K562 (cell line): ENCODE data around the gene JPH3. TPM values are rescaled to one million over a fixed set of nuclear protein-coding genes. Genes with fewer than 3 reads are reported as not detected.

Source experiments
- ATAC-seq: fragments of 200-7000 bp; cut with Tn5 transposase; 3 replicates; pipeline ENCODE4 v1.9.1; 2020; ENCODE audit warnings: moderate library complexity
- BruUV-seq: library from RNA; stranded (reverse); fragments of 400-500 nt; replicated peaks from 2 replicates; lab custom pipeline; 2021; lab: Mats Ljungman, UMichigan
- CTCF ChIA-PET: fragments of 300-600 bp; formaldehyde crosslinking; extraction: SDS; loops from one replicate; lab custom pipeline; 2021; ENCODE audit warnings: low intra/inter-chr PET ratio; lab: Yijun Ruan, JAX
- POLR2A ChIA-PET: fragments of 300-600, 350-650 bp; sonication (Branson Sonifier 250); formaldehyde crosslinking; extraction: SDS; loops from one replicate; lab custom pipeline; 2021; ENCODE audit warnings: antibody characterized with exemption, inconsistent platforms; lab: Yijun Ruan, JAX
- DNase-seq, 4 experiments: peaks; one replicate each; pipeline versions ENCODE4 v3.0.0 to v3.0.0-alpha.2; 2011 to 2018; ENCODE audit warnings: low spot score in 3 of 4, mixed read lengths in 3 of 4; ENCODE audit errors: extremely low read depth in 1 of 4
- FAIRE-seq: peaks from 2 replicates; lab custom pipeline; 2011; peaks lifted over from hg19 to GRCh38; lab: Jason Lieb, UNC
- H2AFZ ChIP-seq: 2 replicates; pipeline ENCODE4 v1.6.0; 2011; ENCODE audit warnings: low read depth, low read length, control low read depth, inconsistent platforms
- H3K27ac ChIP-seq: fragments of 200-600 bp; 3 replicates; pipeline ENCODE4 v1.8.0; 2011; ENCODE audit warnings: low read depth, mild to moderate bottlenecking, control low read depth, inconsistent platforms, low read length, moderate library complexity, mixed read lengths; ENCODE audit errors: extremely low read depth
- H3K27me3 ChIP-seq, 2 experiments: fragments of 300-600 bp in 1 of 2; 2 replicates in 1 of 2; 3 replicates in 1 of 2; pipeline versions ENCODE4 v1.6.0 to v1.8.0; 2011; ENCODE audit warnings: inconsistent platforms in 2 of 2, low read length in 2 of 2, mild to moderate bottlenecking in 1 of 2, mixed read lengths in 1 of 2, moderate library complexity in 1 of 2; ENCODE audit not compliant: control insufficient read depth in 2 of 2, insufficient read depth in 2 of 2
- H3K36me3 ChIP-seq: fragments of 300-600 bp; 3 replicates; pipeline ENCODE4 v1.8.0; 2011; ENCODE audit warnings: mild to moderate bottlenecking, low read length, inconsistent platforms; ENCODE audit not compliant: control insufficient read depth, insufficient read depth
- H3K4me1 ChIP-seq, 2 experiments: fragments of 200-600 bp in 1 of 2; replicated peaks in 1 of 2; 2 replicates in 1 of 2; 3 replicates in 1 of 2; pipeline versions ENCODE4 v1.5.1 to v1.8.0; 2011; ENCODE audit warnings: inconsistent platforms in 2 of 2, low read length in 2 of 2, mild to moderate bottlenecking in 1 of 2, mixed read lengths in 1 of 2, moderate library complexity in 1 of 2; ENCODE audit not compliant: control insufficient read depth in 2 of 2, insufficient read depth in 2 of 2
- H3K4me2 ChIP-seq: 2 replicates; pipeline ENCODE4 v1.6.1; 2011; ENCODE audit warnings: low read length, control low read depth, inconsistent platforms, mixed read lengths; ENCODE audit not compliant: insufficient read depth
- H3K4me3 ChIP-seq: fragments of 200-600 bp; sonication (generic), shearing (Covaris generic); 2 replicates; pipeline ENCODE4 v1.5.1; 2016; ENCODE audit warnings: control low read depth, inconsistent platforms
- H3K79me2 ChIP-seq: fragments of 200-600 bp; 3 replicates; pipeline ENCODE4 v1.8.0; 2011; ENCODE audit warnings: low read length, inconsistent platforms; ENCODE audit not compliant: control insufficient read depth, insufficient read depth
- H3K9ac ChIP-seq, 2 experiments: 2 replicates each; pipeline versions ENCODE4 v1.6.0 to v1.6.1; 2011; ENCODE audit warnings: low read depth in 2 of 2, low read length in 2 of 2, control low read depth in 1 of 2, inconsistent platforms in 1 of 2, mild to moderate bottlenecking in 1 of 2, mixed read lengths in 1 of 2; ENCODE audit not compliant: insufficient read depth in 1 of 2
- H3K9me1 ChIP-seq: one replicate; pipeline ENCODE4 v1.6.0; 2011; ENCODE audit warnings: inconsistent platforms, mild to moderate bottlenecking, low read length, moderate library complexity; ENCODE audit not compliant: control insufficient read depth, insufficient read depth
- H3K9me3 ChIP-seq: replicated peaks from 2 replicates; pipeline ENCODE4 v1.5.1; 2011; ENCODE audit warnings: low read depth, low read length, inconsistent platforms; ENCODE audit not compliant: control insufficient read depth, insufficient read depth
- H4K20me1 ChIP-seq: replicated peaks from 2 replicates; pipeline ENCODE4 v1.6.1; 2011; ENCODE audit warnings: low read length, inconsistent platforms, mixed read lengths; ENCODE audit not compliant: control insufficient read depth, insufficient read depth
- IFI16 ChIP-seq: fragments of 250-450 bp; sonication (Bioruptor Pico); IDR thresholded peaks from 2 replicates; pipeline ENCODE4 v2.1.2; 2022; ENCODE audit warnings: mild to moderate bottlenecking, inconsistent platforms
- MYC ChIP-seq, 2 experiments: fragments of 250-450 bp in 1 of 2; sonication (Bioruptor Pico) in 1 of 2; IDR thresholded peaks; 2 replicates each; pipeline versions ENCODE4 v1.5.1 to v1.6.1; 2012 to 2021; ENCODE audit warnings: low read depth in 2 of 2, borderline replicate concordance in 1 of 2, improper control_type of control experiment in 1 of 2, low read length in 1 of 2, mild to moderate bottlenecking in 1 of 2, moderate library complexity in 1 of 2
- SMARCC2 ChIP-seq: fragments of 450-650 bp; IDR thresholded peaks from 2 replicates; pipeline ENCODE4 v1.6.1; 2017; ENCODE audit warnings: antibody characterized with exemption, moderate library complexity, mild to moderate bottlenecking, low read depth
- U2AF1 ChIP-seq: fragments of 200-400 bp; formaldehyde crosslinking; optimal IDR thresholded peaks from 2 replicates; pipeline ENCODE3; 2017; ENCODE audit warnings: mild to moderate bottlenecking, low read depth, low read length, moderate library complexity
- ZKSCAN1 ChIP-seq: fragments of 150-350 bp; IDR thresholded peaks from 2 replicates; pipeline ENCODE4 v1.6.1; 2016; ENCODE audit warnings: low read depth, low read length
- WGBS: fragments of 100-300 bp; shearing (Covaris generic); methylation state at CpG from one replicate; pipeline ENCODE4 v1.1.6; 2016; ENCODE audit warnings: low coverage, mixed read lengths; ENCODE audit not compliant: insufficient coverage; ENCODE audit errors: missing lambda C conversion rate; 5-methylcytosine and 5-hydroxymethylcytosine counted together
- in situ Hi-C: fragments of 300-500 bp; cut with MboI; formaldehyde crosslinking; loops from 4 replicates; pipeline ENCODE4 v1.15.0; 2018; ENCODE audit warnings: inconsistent platforms, mixed read lengths
- intact Hi-C: fragments of 100-400 bp; cut with micrococcal nuclease; formaldehyde crosslinking; loops from 2 replicates; pipeline ENCODE4 v1.14.2; 2022
- polyA plus RNA-seq, 8 experiments: library from polyadenylated mRNA; depleted of rRNA in 4 of 8; stranded (reverse) in 5 of 8; unstranded in 3 of 8; fragments of >200 nt; fragmentation: Nextera tagmentation in 2 of 8; fragmentation: Illumina TruSeq in 1 of 8; extraction: Ambion mirVana in 2 of 8; extraction: Trizol in 1 of 8; gene quantifications; 2 replicates each; pipeline versions ENCODE4 v1.2.1 to v1.2.3, GENCODE V29; 2011 to 2014; ENCODE audit warnings: inconsistent platforms in 1 of 8, missing spikeins in 1 of 8
- total RNA-seq, 7 experiments: library from RNA; depleted of rRNA in 6 of 7; stranded (reverse); fragments of >200 nt in 6 of 7; fragmentation: Illumina TruSeq in 2 of 7; extraction: Trizol in 2 of 7; gene quantifications; 2 replicates each; pipeline versions ENCODE4 v1.2.1 to v1.2.3, GENCODE V29; 2011 to 2021; ENCODE audit warnings: low replicate concordance in 1 of 7
- TF ChIP-seq, protein P1 (sequence below): fragments of 450-650 bp; IDR thresholded peaks from 2 replicates; pipeline ENCODE4 v1.6.1; 2016; ENCODE audit warnings: missing biosample characterization, missing genetic modification characterization

The JPH3 gene
- total and polyA plus RNA-seq, 9 of the 15 experiments (the other 6 are each of a cell fraction or from before 2014, with no cell fraction given) = 0.01 TPM; not detected in 8

DNA sequence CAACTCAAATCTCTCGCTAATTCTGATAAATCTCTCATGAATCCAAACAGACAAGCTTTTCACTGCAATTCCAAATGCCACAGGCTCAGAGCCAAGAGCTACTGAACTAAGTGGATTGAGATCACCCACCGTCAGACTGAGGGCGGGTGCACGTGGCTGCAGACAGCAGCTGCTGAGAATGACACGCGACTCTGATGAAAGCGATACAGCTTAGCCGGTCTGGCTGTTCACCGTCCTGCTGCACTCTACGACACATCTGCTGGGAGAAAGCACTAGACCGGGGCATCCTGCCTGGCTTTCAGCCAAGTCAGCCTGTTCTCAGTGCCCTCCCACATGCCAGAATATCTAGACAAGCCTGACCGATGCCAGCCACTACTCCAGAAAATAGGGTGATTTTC is 120.9 kb downstream of the JPH3 start (continued):
- TF ChIP-seq ZKSCAN1 = 0 out of 2 replicates have a peak, but pooled peaks have one; percentile 34
- TF ChIP-seq MYC (IDR thresholded peaks at IDR 0.05; ENCODE audit: low read depth, low read length) = peak; percentile 86
- TF ChIP-seq MYC (CRISPR knock-in tag; IDR thresholded peaks at IDR 0.05; ENCODE audit: borderline replicate concordance, low read depth) = no peak
- no peak for TF ChIP-seq U2AF1

DNA sequence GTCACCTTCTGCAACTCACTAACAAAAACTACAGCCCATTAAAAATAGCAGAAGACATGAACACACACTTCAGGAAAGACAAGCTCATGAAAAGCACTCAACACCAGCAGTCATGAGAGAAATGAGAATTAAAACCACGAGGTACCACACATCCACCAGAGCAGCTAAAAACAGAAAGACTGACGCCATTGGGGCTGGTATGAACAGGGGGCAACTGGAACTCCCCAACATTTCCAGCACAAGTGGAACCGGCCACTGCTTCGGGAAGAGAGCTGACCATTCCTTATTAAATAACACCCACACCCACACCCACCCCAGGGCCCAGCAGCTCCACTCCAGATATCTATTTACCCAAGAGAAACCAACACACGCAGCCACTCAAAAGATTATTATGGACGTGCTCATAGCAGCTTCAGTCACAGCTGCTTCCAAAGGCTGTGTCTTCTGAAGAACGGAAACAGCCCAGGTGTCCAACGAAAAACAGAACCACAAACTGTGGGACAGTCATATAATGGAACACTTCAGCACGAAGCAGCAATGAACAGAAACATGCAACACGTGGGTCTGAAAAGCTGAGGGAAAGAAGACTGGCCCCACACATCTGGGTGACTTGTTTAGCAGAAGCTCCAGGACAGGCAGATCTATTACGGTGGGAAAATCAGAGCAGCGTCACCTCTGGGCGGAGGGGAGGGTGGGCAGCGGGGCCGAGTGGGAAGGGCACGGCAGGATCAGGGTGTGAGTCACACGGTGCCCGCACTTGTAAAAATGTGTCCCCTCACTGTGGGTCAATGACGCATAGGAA is 122.4 kb downstream of the JPH3 start:
- Histone ChIP-seq H3K9me1 (peaks cover 15% of the 10 kb centered on the region), H4K20me1 (peaks cover 3% of the 10 kb centered on the region), H3K9me3 (no peaks in the 10 kb centered on the region), H3K79me2 (peaks cover 33% of the 10 kb centered on the region), H3K9ac (no peak overlapping the region), H3K4me1 (peaks cover 29 to 49% of the 10 kb centered on the region in 2 experiments), H2AFZ (no peak overlapping the region), H3K4me3 (no peak overlapping the region), H3K4me2 (no peak overlapping the region), H3K27ac (no peak overlapping the region), H3K36me3 (peaks cover 71% of the 10 kb centered on the region; the same call in 2 of the 3 replicates), H3K27me3 (no peaks in the 10 kb centered on the region)
- in situ Hi-C loops = no loop called here
- WGBS = 86% methylated on average over 16 of the region's 19 CpGs
- intact Hi-C loops = no loop called here
- CTCF ChIA-PET = interaction anchor here (0.6 kb wide), 1 partner anchor 1952 kb away, joined by 6 read pairs; no protein-coding TSS in a partner anchor
- TF ChIP-seq IFI16 (CRISPR knock-in tag) (no peak), SMARCC2 (no peak)
- TF ChIP-seq, protein P1, sequence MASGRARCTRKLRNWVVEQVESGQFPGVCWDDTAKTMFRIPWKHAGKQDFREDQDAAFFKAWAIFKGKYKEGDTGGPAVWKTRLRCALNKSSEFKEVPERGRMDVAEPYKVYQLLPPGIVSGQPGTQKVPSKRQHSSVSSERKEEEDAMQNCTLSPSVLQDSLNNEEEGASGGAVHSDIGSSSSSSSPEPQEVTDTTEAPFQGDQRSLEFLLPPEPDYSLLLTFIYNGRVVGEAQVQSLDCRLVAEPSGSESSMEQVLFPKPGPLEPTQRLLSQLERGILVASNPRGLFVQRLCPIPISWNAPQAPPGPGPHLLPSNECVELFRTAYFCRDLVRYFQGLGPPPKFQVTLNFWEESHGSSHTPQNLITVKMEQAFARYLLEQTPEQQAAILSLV = no peak
- BruUV-seq = no TSS peak
- POLR2A ChIA-PET = interaction anchor here (0.5 to 1.9 kb wide), 4 partner anchors 11 to 719 kb away, joined by 3 to 4 read pairs (median 4); no protein-coding TSS in a partner anchor
- no peak for FAIRE-seq
- ATAC-seq = no peak
- no peak for DNase-seq
